ENCODE results near the gene MAGEH1. TPM values are rescaled to one million over a fixed set of nuclear protein-coding genes. Genes with fewer than 3 reads are reported as not detected.
A peak's percentile ranks its signal among the peaks of the same experiment; 100 is the strongest.

The MAGEH1 gene
- polyA plus RNA-seq, 3 donors, result 2.7 to 9.8 (median 7.8) TPM

DNA sequence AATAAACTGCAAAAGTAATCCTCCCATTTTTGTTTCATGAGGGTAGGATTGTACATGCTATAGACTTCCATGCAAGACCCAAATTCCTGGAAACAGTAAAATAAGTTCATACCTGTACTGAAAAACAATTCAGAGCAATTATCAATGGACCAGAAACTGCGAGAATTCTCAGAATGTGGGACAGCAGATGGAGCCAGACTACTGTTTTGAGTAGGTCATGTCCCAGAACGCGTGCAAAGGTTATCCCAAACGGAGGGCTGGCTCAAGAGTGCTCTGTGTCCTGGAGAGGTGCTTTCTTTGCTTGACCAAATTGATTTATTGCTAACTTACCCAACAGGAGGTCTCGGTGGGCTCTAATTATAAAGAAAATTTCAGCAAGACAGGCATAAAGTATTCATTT lies 1.7 kb upstream of the MAGEH1 start:
- H3K79me2 ChIP-seq (ENCODE audit: insufficient read depth, low read length), result no peaks in the 10 kb centered on the region
- H3K4me3 ChIP-seq (replicated peaks in 1 of 3; ENCODE audit: low read depth in 2 of 3, low read length in 3 of 3), result no peak overlapping the region
- Mint-ChIP-seq H3K27ac (no peak overlapping the region), H3K4me1 (peaks cover 16% of the 10 kb centered on the region), H3K36me3 (no peaks in the 10 kb centered on the region), H3K27me3 (ENCODE audit: low read depth in 3 of 3) (peaks cover 2 to 22% (median 15%) of the 10 kb centered on the region in 3 donors), H3K9me3 (peaks cover 0 to 6% (median 0%) of the 10 kb centered on the region in 7 donors), H3K4me3 (no peak overlapping the region)
- no peaks in the 10 kb centered on the region for H4K20me1 ChIP-seq (ENCODE audit: insufficient read depth, low read length)
- H3K27me3 ChIP-seq (ENCODE audit: control insufficient read depth in 2 of 2, insufficient read depth in 2 of 2, low read length in 2 of 2), result no peaks in the 10 kb centered on the region
- no peak overlapping the region for H3K9ac ChIP-seq (ENCODE audit: insufficient read depth, low read length, poor library complexity, severe bottlenecking)
- no peaks in the 10 kb centered on the region for H3K36me3 ChIP-seq (replicated peaks in 1 of 2; ENCODE audit: control insufficient read depth in 1 of 2, insufficient read depth in 2 of 2, low read length in 2 of 2)
- WGBS (ENCODE audit: insufficient coverage), result no CpG with 5 or more reads among the region's 5 CpGs
- intact Hi-C loops (cut with micrococcal nuclease), result no loop called here
- H3K4me2 ChIP-seq (replicated peaks; ENCODE audit: extremely low read depth, low read length, poor library complexity, severe bottlenecking), result no peak overlapping the region
- TF ChIP-seq CTCF (IDR thresholded peaks at IDR 0.05), result no peak
- H3K27ac ChIP-seq (ENCODE audit: low read depth in 1 of 2, low read length in 2 of 2), result no peak overlapping the region
- H3K9me3 ChIP-seq (replicated peaks in 1 of 2; ENCODE audit: control insufficient read depth in 1 of 2, insufficient read depth in 1 of 2, low read length in 2 of 2), result no peaks in the 10 kb centered on the region
- no peak overlapping the region for H2AFZ ChIP-seq (ENCODE audit: insufficient read depth, low read depth, low read length, poor library complexity, severe bottlenecking)
- peaks cover 8 to 19% of the 10 kb centered on the region in 2 donors for H3K4me1 ChIP-seq (ENCODE audit: control insufficient read depth in 1 of 2, insufficient read depth in 2 of 2, low read length in 2 of 2)
- no peak for DNase-seq

- no peaks in the 10 kb centered on the region for H3K27me3 ChIP-seq (ENCODE audit: control insufficient read depth in 2 of 2, insufficient read depth in 2 of 2, low read length in 2 of 2)
- H3K4me1 Mint-ChIP-seq, result peaks cover 16% of the 10 kb centered on the region
- H3K36me3 ChIP-seq (replicated peaks in 1 of 2; ENCODE audit: control insufficient read depth in 1 of 2, insufficient read depth in 2 of 2, low read length in 2 of 2), result no peaks in the 10 kb centered on the region
- WGBS (ENCODE audit: insufficient coverage), result no CpG with 5 or more reads among the region's 2 CpGs
- H3K4me1 ChIP-seq (ENCODE audit: control insufficient read depth in 1 of 2, insufficient read depth in 2 of 2, low read length in 2 of 2), result peaks cover 8 to 19% of the 10 kb centered on the region in 2 donors
- no peak for DNase-seq
- no peaks in the 10 kb centered on the region for H3K9me3 ChIP-seq (replicated peaks in 1 of 2; ENCODE audit: control insufficient read depth in 1 of 2, insufficient read depth in 1 of 2, low read length in 2 of 2)
- no peaks in the 10 kb centered on the region for H4K20me1 ChIP-seq (ENCODE audit: insufficient read depth, low read length)
- H3K27ac Mint-ChIP-seq, result no peak overlapping the region
- no peaks in the 10 kb centered on the region for H3K79me2 ChIP-seq (ENCODE audit: insufficient read depth, low read length)
- peak overlapping the region; percentile 81 for H2AFZ ChIP-seq (ENCODE audit: insufficient read depth, low read depth, low read length, poor library complexity, severe bottlenecking)
- H3K9ac ChIP-seq (ENCODE audit: insufficient read depth, low read length, poor library complexity, severe bottlenecking), result no peak overlapping the region
- peak overlapping the region; percentile 82 for H3K4me2 ChIP-seq (replicated peaks; ENCODE audit: extremely low read depth, low read length, poor library complexity, severe bottlenecking)
- no peaks in the 10 kb centered on the region for H3K36me3 Mint-ChIP-seq
- H3K4me3 ChIP-seq (replicated peaks in 1 of 3; ENCODE audit: low read depth in 2 of 3, low read length in 3 of 3), result peak overlapping the region in 1 of 3 experiments; percentile 73
- TF ChIP-seq CTCF (IDR thresholded peaks at IDR 0.05), result no peak
- intact Hi-C loops (cut with micrococcal nuclease), result no loop called here
- peak overlapping the region in 1 of 2 donors; percentile 31 for H3K4me3 Mint-ChIP-seq
- H3K27me3 Mint-ChIP-seq (ENCODE audit: low read depth in 3 of 3), result peaks cover 0 to 16% (median 10%) of the 10 kb centered on the region in 3 donors
- peaks cover 0 to 6% (median 0%) of the 10 kb centered on the region in 7 donors for H3K9me3 Mint-ChIP-seq
- H3K27ac ChIP-seq (ENCODE audit: low read depth in 1 of 2, low read length in 2 of 2), result no peak overlapping the region
Measured at GRCh38 chrX:55451141-55451540, 786 bp upstream of the MAGEH1 start.
